Measurements from ENCODE around the gene SLC19A2.

DNA sequence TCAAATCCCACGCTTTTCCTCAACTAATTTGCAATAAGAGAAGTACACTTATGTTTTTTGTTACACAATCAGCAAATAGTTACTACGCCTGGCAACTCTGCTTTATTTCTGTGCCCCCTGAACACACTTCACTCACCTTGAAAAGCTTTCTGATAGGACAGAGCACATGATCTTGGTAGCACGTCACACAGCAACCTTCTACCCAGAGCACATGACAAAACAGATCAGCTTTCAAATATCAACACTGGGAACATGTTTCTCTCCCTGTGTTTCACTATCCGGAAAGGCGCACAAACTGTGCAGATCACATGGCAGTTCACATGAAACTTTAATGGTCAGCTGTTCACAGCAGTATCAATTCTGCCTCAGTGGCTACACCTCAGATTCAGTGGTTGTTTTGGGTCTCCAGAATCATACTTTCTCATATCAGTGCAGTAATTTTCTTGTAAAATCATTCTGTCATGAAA is 2.2 kb downstream of the SLC19A2 start:
- no peak for TF ChIP-seq GATA2 (IDR thresholded peaks at IDR 0.05; ENCODE audit: low read depth, low read length)
- TF ChIP-seq GATA3 (IDR thresholded peaks at IDR 0.05; ENCODE audit: low read depth, low read length), result no peak

Data from SH-SY5Y (cell line).